GM10248 (cell line): Measurements from ENCODE around the gene SLCO4A1.

Source experiments
- CTCF ChIA-PET: fragments of 300-600 bp; sonication (Branson Sonifier 250); formaldehyde crosslinking; extraction: SDS; loops from one replicate; lab custom pipeline; 2021; ENCODE audit warnings: antibody characterized with exemption; lab: Yijun Ruan, JAX
- POLR2A ChIA-PET: fragments of 350-650 bp; sonication (Branson Sonifier 250); formaldehyde crosslinking; extraction: SDS; loops from one replicate; lab custom pipeline; 2020; ENCODE audit warnings: antibody characterized with exemption; lab: Yijun Ruan, JAX
- DNase-seq: peaks from one replicate; pipeline ENCODE4 v3.0.0; 2012; ENCODE audit errors: extremely low spot score
- TF ChIP-seq, protein P1 (sequence below): IDR thresholded peaks from 2 replicates; pipeline ENCODE4 v1.5.1; 2012; ENCODE audit warnings: mild to moderate bottlenecking, low read depth; ENCODE audit errors: extremely low read depth, missing control alignments, control extremely low read depth

Gene SLCO4A1

GRCh38 chr20:62629864-62630470 is 12.3 kb upstream of the SLCO4A1 start:
- DNase-seq: no peak
- POLR2A ChIA-PET: no interaction called here
- CTCF ChIA-PET: interaction anchor here (1.1 to 2.5 kb wide), 5 partner anchors 12 to 161 kb away, joined by 3 to 15 read pairs (median 3); no protein-coding TSS in a partner anchor
- TF ChIP-seq, protein P1, sequence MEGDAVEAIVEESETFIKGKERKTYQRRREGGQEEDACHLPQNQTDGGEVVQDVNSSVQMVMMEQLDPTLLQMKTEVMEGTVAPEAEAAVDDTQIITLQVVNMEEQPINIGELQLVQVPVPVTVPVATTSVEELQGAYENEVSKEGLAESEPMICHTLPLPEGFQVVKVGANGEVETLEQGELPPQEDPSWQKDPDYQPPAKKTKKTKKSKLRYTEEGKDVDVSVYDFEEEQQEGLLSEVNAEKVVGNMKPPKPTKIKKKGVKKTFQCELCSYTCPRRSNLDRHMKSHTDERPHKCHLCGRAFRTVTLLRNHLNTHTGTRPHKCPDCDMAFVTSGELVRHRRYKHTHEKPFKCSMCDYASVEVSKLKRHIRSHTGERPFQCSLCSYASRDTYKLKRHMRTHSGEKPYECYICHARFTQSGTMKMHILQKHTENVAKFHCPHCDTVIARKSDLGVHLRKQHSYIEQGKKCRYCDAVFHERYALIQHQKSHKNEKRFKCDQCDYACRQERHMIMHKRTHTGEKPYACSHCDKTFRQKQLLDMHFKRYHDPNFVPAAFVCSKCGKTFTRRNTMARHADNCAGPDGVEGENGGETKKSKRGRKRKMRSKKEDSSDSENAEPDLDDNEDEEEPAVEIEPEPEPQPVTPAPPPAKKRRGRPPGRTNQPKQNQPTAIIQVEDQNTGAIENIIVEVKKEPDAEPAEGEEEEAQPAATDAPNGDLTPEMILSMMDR: no peak

- TF ChIP-seq, protein P1: no peak
- no peak for DNase-seq
- POLR2A ChIA-PET: no interaction called here
- CTCF ChIA-PET: interaction anchor here (1.3 kb wide), 2 partner anchors 8 to 15 kb away, joined by 3 to 5 read pairs; no protein-coding TSS in a partner anchor
Measured at GRCh38 chr20:62631336-62632308, 10.7 kb upstream of the SLCO4A1 start.

- CTCF ChIA-PET: interaction anchor here (1.3 kb wide), 1 partner anchor 9 kb away, joined by 3 read pairs; no protein-coding TSS in a partner anchor
- POLR2A ChIA-PET: no interaction called here
- TF ChIP-seq, protein P1: no peak
- no peak for DNase-seq
Measured at GRCh38 chr20:62632575-62633090, 9.7 kb upstream of the SLCO4A1 start.

- DNase-seq: no peak
- ChIA-PET POLR2A (interaction anchor here (0.6 to 0.7 kb wide), 2 partner anchors 9 to 13 kb away, joined by 3 read pairs; partner anchors contain the start of gene SLCO4A1), CTCF (interaction anchor here (0.7 kb wide), 1 partner anchor 17 kb away, joined by 3 read pairs; no protein-coding TSS in a partner anchor)
- TF ChIP-seq, protein P1: no peak
Measured at GRCh38 chr20:62633598-62634329, 8.5 kb upstream of the SLCO4A1 start.

DNA sequence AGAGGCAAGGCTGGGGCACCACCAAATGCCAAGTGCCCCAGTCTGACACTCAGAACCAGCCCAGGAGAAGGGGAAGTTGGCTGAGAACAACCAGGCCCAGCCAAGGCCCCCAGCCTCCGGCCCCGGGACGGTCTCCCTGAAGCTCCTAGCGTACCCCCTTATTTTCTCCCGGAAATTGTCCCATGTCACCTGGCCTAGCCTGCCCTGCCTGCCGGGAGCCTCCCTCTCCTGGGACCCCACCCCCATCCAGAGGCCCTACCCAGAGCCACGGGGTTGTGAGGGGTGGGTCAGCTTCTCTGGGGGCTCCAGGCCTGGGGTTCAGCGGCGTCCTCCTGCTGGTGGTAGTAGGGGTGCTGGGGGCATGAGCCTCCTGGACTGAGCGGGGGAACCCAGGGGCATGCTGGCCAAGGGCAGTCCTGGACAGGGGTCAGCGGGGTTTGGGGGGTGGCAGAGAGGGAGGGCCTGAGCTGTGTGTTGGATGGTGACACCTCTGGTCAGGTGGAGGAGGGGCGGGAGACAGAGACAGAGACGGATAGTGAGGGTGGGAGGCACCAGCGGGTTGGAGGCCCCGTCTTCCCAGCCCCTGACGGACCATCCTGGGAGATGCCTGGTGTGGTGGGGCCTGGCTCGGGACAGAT is 7.9 kb upstream of the SLCO4A1 start:
- ChIA-PET POLR2A (no interaction called here), CTCF (no interaction called here)
- DNase-seq: no peak
- TF ChIP-seq, protein P1: no peak
